ENCODE results near the gene CFAP99.

The CFAP99 gene

DNA sequence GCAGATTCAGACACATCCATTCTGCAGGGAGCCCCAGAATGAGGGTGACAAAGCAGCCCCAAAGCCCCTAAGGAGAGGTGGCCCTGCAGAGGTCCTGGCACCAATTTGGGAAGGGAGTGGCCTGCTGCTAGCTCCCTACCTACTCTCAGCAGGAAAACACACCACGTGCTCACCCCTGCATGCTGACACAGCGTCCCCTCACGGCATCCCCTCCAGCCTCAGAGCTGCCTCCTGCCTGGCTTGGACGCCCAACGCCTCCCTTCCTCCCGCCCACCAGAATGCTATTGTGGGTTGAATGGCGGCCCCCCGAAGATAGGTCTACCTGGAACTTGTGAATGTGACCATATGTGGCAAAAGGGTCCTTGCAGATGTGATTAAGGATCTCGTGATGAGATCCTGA lies 29.1 kb upstream of the CFAP99 start:
- peaks cover 57% of the 10 kb centered on the region for H3K27me3 ChIP-seq (ENCODE audit: insufficient read depth, low read length, poor library complexity)
- no peak overlapping the region for H3K27ac ChIP-seq (ENCODE audit: low read length)
- H2AFZ ChIP-seq (ENCODE audit: low read depth, low read length), result no peak overlapping the region
- ATAC-seq (ENCODE audit: insufficient read depth, low read depth) (no peak), DNase-seq (no peak)
- H3K4me3 ChIP-seq (ENCODE audit: low read depth in 1 of 2, low read length in 2 of 2), result no peak overlapping the region
- H3K9me3 ChIP-seq (ENCODE audit: insufficient read depth, low read length, severe bottlenecking), result no peaks in the 10 kb centered on the region
- no peak for TF ChIP-seq EZH2 (IDR thresholded peaks at IDR 0.05; ENCODE audit: borderline replicate concordance, low read depth, low read length, severe bottlenecking)
- TF ChIP-seq, protein P1, sequence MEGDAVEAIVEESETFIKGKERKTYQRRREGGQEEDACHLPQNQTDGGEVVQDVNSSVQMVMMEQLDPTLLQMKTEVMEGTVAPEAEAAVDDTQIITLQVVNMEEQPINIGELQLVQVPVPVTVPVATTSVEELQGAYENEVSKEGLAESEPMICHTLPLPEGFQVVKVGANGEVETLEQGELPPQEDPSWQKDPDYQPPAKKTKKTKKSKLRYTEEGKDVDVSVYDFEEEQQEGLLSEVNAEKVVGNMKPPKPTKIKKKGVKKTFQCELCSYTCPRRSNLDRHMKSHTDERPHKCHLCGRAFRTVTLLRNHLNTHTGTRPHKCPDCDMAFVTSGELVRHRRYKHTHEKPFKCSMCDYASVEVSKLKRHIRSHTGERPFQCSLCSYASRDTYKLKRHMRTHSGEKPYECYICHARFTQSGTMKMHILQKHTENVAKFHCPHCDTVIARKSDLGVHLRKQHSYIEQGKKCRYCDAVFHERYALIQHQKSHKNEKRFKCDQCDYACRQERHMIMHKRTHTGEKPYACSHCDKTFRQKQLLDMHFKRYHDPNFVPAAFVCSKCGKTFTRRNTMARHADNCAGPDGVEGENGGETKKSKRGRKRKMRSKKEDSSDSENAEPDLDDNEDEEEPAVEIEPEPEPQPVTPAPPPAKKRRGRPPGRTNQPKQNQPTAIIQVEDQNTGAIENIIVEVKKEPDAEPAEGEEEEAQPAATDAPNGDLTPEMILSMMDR (IDR thresholded peaks at IDR 0.05; ENCODE audit: borderline replicate concordance, extremely low read depth, low read length, poor library complexity, severe bottlenecking), result no peak
- H3K4me1 ChIP-seq (ENCODE audit: insufficient read depth, low read length), result no peaks in the 10 kb centered on the region
- no peak overlapping the region for H3K9ac ChIP-seq (ENCODE audit: low read depth, low read length)
- no peak overlapping the region for H3K4me2 ChIP-seq (ENCODE audit: insufficient read depth, low read length)
- H4K20me1 ChIP-seq (ENCODE audit: insufficient read depth, low read length), result peaks cover 19% of the 10 kb centered on the region
- no peaks in the 10 kb centered on the region for H3K79me2 ChIP-seq (ENCODE audit: insufficient read depth, low read length)
- no peaks in the 10 kb centered on the region for H3K36me3 ChIP-seq (ENCODE audit: insufficient read depth, low read length)

DNA sequence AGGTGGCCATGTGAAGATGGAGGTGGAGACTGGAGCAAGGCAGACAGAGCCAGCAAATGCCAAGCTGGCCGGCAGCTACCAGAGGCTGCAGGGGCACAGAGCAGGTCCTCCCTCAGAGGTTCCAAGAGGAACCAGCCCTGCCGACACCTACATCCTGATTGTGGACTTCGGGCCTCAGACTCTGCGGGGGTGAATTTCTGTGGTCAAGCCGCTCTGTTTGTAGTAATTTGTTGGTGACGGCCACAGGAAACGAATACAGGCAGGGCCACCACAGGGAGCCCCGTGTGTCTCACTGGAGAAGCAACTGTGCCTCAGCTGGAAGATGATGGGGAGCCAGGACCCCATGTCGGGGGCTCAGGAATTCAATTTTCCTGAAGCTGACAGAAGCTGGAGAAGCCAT lies 28.6 kb upstream of the CFAP99 start:
- Histone ChIP-seq H3K4me3 (ENCODE audit: low read depth in 1 of 2, low read length in 2 of 2) (no peak overlapping the region), H3K4me1 (ENCODE audit: insufficient read depth, low read length) (no peaks in the 10 kb centered on the region), H4K20me1 (ENCODE audit: insufficient read depth, low read length) (peaks cover 21% of the 10 kb centered on the region), H3K79me2 (ENCODE audit: insufficient read depth, low read length) (no peaks in the 10 kb centered on the region), H3K4me2 (ENCODE audit: insufficient read depth, low read length) (no peak overlapping the region), H3K36me3 (ENCODE audit: insufficient read depth, low read length) (no peaks in the 10 kb centered on the region), H3K9me3 (ENCODE audit: insufficient read depth, low read length, severe bottlenecking) (no peaks in the 10 kb centered on the region), H3K27ac (ENCODE audit: low read length) (no peak overlapping the region), H3K9ac (ENCODE audit: low read depth, low read length) (no peak overlapping the region), H3K27me3 (ENCODE audit: insufficient read depth, low read length, poor library complexity) (peaks cover 52% of the 10 kb centered on the region), H2AFZ (ENCODE audit: low read depth, low read length) (no peak overlapping the region)
- TF ChIP-seq, protein P1 (IDR thresholded peaks at IDR 0.05; ENCODE audit: borderline replicate concordance, extremely low read depth, low read length, poor library complexity, severe bottlenecking), result no peak
- no peak for TF ChIP-seq EZH2 (IDR thresholded peaks at IDR 0.05; ENCODE audit: borderline replicate concordance, low read depth, low read length, severe bottlenecking)
- ATAC-seq (ENCODE audit: insufficient read depth, low read depth) (no peak), DNase-seq (no peak)

DNA sequence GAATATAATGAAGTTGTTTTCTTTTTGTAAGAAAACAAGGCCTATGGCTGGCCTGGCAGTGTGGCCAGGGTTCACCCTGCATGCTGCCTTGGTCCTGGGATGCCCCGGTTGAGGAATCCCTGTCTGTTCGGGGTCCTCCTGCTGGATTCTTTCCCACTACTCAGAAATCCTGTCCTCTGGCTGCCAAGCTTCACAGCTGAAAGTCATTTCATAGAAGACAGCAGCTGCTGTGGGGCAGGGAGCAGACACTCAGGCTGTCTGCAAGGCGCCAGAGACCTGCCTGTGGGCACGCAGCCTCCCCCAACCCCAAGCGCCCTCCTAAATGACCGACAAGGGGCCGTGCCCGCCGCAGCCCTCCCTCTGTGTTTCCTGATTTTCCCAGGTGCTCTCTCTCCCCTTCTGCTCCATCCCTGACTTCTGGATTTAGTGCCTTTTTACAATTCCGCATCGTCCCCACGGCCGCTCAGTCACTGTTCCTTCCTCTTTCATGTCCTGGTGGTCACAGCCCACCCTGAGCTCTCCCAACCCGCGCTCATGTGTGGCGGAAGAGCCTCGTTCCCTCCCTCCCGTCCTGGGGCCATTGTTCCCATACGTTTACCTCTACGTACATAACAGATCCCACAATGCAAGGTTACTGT lies 27.9 kb upstream of the CFAP99 start:
- no peak overlapping the region for H3K9ac ChIP-seq (ENCODE audit: low read depth, low read length)
- H3K79me2 ChIP-seq (ENCODE audit: insufficient read depth, low read length), result no peaks in the 10 kb centered on the region
- no peak overlapping the region for H3K4me2 ChIP-seq (ENCODE audit: insufficient read depth, low read length)
- H3K9me3 ChIP-seq (ENCODE audit: insufficient read depth, low read length, severe bottlenecking), result no peaks in the 10 kb centered on the region
- H3K4me1 ChIP-seq (ENCODE audit: insufficient read depth, low read length), result no peaks in the 10 kb centered on the region
- no peaks in the 10 kb centered on the region for H3K36me3 ChIP-seq (ENCODE audit: insufficient read depth, low read length)
- peaks cover 48% of the 10 kb centered on the region for H3K27me3 ChIP-seq (ENCODE audit: insufficient read depth, low read length, poor library complexity)
- no peak overlapping the region for H2AFZ ChIP-seq (ENCODE audit: low read depth, low read length)
- DNase-seq, result no peak
- ATAC-seq (ENCODE audit: insufficient read depth, low read depth), result no peak
- TF ChIP-seq EZH2 (IDR thresholded peaks at IDR 0.05; ENCODE audit: borderline replicate concordance, low read depth, low read length, severe bottlenecking), result no peak
- TF ChIP-seq, protein P1 (IDR thresholded peaks at IDR 0.05; ENCODE audit: borderline replicate concordance, extremely low read depth, low read length, poor library complexity, severe bottlenecking), result no peak
- H3K4me3 ChIP-seq (ENCODE audit: low read depth in 1 of 2, low read length in 2 of 2), result no peak overlapping the region
- H4K20me1 ChIP-seq (ENCODE audit: insufficient read depth, low read length), result peaks cover 21% of the 10 kb centered on the region
- no peak overlapping the region for H3K27ac ChIP-seq (ENCODE audit: low read length)
